NB4 (cell line): ENCODE measurements around the gene TMBIM4.

Source experiments
- CTCF ChIP-seq: IDR thresholded peaks from one replicate; pipeline ENCODE4 v1.5.1; 2012; ENCODE audit warnings: low read depth, low read length
- MYC ChIP-seq: IDR thresholded peaks from 2 replicates; pipeline ENCODE4 v1.6.1; 2011; ENCODE audit warnings: low read depth, low read length
- POLR2A ChIP-seq: IDR thresholded peaks from 2 replicates; pipeline ENCODE4 v1.6.1; 2011; ENCODE audit warnings: mild to moderate bottlenecking; ENCODE audit not compliant: insufficient read length; ENCODE audit errors: extremely low read depth
- TF ChIP-seq, protein P1 (sequence below): IDR thresholded peaks from 2 replicates; pipeline ENCODE4 v1.6.1; 2011; ENCODE audit warnings: low read depth, low read length

- TF ChIP-seq CTCF (no peak), POLR2A (no peak), MYC (no peak)
- TF ChIP-seq, protein P1, sequence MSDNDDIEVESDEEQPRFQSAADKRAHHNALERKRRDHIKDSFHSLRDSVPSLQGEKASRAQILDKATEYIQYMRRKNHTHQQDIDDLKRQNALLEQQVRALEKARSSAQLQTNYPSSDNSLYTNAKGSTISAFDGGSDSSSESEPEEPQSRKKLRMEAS: no peak
These were observed 30.2 kb upstream of the TMBIM4 start for GRCh38 chr12:66199831-66200509.
